H9 (cell line): ENCODE results near the gene HOXC10. TPM values are rescaled to one million over a fixed set of nuclear protein-coding genes. Genes with fewer than 3 reads are reported as not detected.

Experiments used
- DNase-seq: peaks from one replicate; pipeline ENCODE4 v3.0.0-alpha.2; 2017
- H2AFZ ChIP-seq: one replicate; pipeline ENCODE4 v1.6.1; 2013; ENCODE audit warnings: mild to moderate bottlenecking, low read length, control low read depth, moderate library complexity
- H2AK5ac ChIP-seq: 2 replicates; pipeline ENCODE4 v1.6.1; 2013; ENCODE audit warnings: low read length, control low read depth, mixed read lengths; ENCODE audit not compliant: insufficient read length
- H2BK120ac ChIP-seq: one replicate; pipeline ENCODE4 v1.6.1; 2013; ENCODE audit warnings: low read depth, mild to moderate bottlenecking, low read length, control low read depth, inconsistent platforms; ENCODE audit not compliant: poor library complexity, severe bottlenecking
- H2BK12ac ChIP-seq: 2 replicates; pipeline ENCODE4 v1.6.1; 2013; ENCODE audit warnings: low read length, control low read depth, mixed read lengths, low read depth; ENCODE audit not compliant: insufficient read length
- H2BK15ac ChIP-seq: 2 replicates; pipeline ENCODE4 v1.6.1; 2013; ENCODE audit warnings: low read depth, low read length, control low read depth
- H2BK20ac ChIP-seq: one replicate; pipeline ENCODE4 v1.6.1; 2013; ENCODE audit warnings: low read depth, mild to moderate bottlenecking, low read length, control low read depth, inconsistent platforms; ENCODE audit not compliant: poor library complexity, severe bottlenecking
- H2BK5ac ChIP-seq: 2 replicates; pipeline ENCODE4 v1.6.1; 2013; ENCODE audit warnings: low read length, control low read depth, mixed read lengths; ENCODE audit not compliant: insufficient read length
- H3K14ac ChIP-seq: 2 replicates; pipeline ENCODE4 v1.6.1; 2013; ENCODE audit warnings: low read length, control low read depth; ENCODE audit not compliant: insufficient read depth
- H3K18ac ChIP-seq: 2 replicates; pipeline ENCODE4 v1.6.1; 2013; ENCODE audit warnings: low read depth, mild to moderate bottlenecking, mixed read lengths, low read length, control low read depth; ENCODE audit not compliant: insufficient read length
- H3K23ac ChIP-seq: 2 replicates; pipeline ENCODE4 v1.6.1; 2013; ENCODE audit warnings: low read length, control low read depth, mixed read lengths, low read depth; ENCODE audit not compliant: insufficient read length
- H3K23me2 ChIP-seq: 2 replicates; pipeline ENCODE4 v1.6.1; 2013; ENCODE audit warnings: low read depth, mild to moderate bottlenecking, mixed read lengths, low read length, control low read depth; ENCODE audit not compliant: insufficient read length, poor library complexity, severe bottlenecking
- H3K27ac ChIP-seq: 2 replicates; pipeline ENCODE4 v1.5.1; 2013; ENCODE audit warnings: low read length, control low read depth, mixed read lengths, low read depth; ENCODE audit not compliant: insufficient read length
- H3K27me3 ChIP-seq: 2 replicates; pipeline ENCODE4 v1.6.1; 2013; ENCODE audit warnings: low read length, control low read depth, inconsistent platforms; ENCODE audit not compliant: insufficient read depth
- H3K4ac ChIP-seq: 2 replicates; pipeline ENCODE4 v1.6.1; 2013; ENCODE audit warnings: low read depth, mild to moderate bottlenecking, control low read depth, inconsistent platforms, low read length, moderate library complexity
- H3K4me1 ChIP-seq: 2 replicates; pipeline ENCODE4 v1.6.1; 2013; ENCODE audit warnings: low read length, control low read depth, inconsistent platforms; ENCODE audit not compliant: insufficient read depth
- H3K4me2 ChIP-seq: 2 replicates; pipeline ENCODE4 v1.6.1; 2013; ENCODE audit warnings: low read length, control low read depth, mixed read lengths; ENCODE audit not compliant: insufficient read length, insufficient read depth
- H3K56ac ChIP-seq: 2 replicates; pipeline ENCODE4 v1.6.1; 2013; ENCODE audit warnings: low read depth, mild to moderate bottlenecking, mixed read lengths, low read length, control low read depth; ENCODE audit not compliant: insufficient read length
- H3K79me1 ChIP-seq: 2 replicates; pipeline ENCODE4 v1.6.1; 2013; ENCODE audit warnings: low read depth, mild to moderate bottlenecking, moderate library complexity, low read length, control low read depth, inconsistent platforms; ENCODE audit not compliant: insufficient read depth, poor library complexity, severe bottlenecking
- H3K79me2 ChIP-seq: 2 replicates; pipeline ENCODE4 v1.6.1; 2013; ENCODE audit warnings: low read length, control low read depth, inconsistent platforms; ENCODE audit not compliant: insufficient read depth
- H3K9ac ChIP-seq: 2 replicates; pipeline ENCODE4 v1.6.1; 2013; ENCODE audit warnings: low read length, control low read depth, mixed read lengths; ENCODE audit not compliant: insufficient read length; ENCODE audit errors: extremely low read depth
- H3K9me3 ChIP-seq: one replicate; pipeline ENCODE4 v1.6.1; 2013; ENCODE audit warnings: low read depth, low read length, inconsistent platforms; ENCODE audit not compliant: control insufficient read depth
- H3T11ph ChIP-seq: one replicate; pipeline ENCODE4 v1.6.1; 2013; ENCODE audit warnings: mild to moderate bottlenecking, low read length, control low read depth, inconsistent platforms
- H4K20me1 ChIP-seq: one replicate; pipeline ENCODE4 v1.6.1; 2013; ENCODE audit not compliant: control insufficient read depth, insufficient read length, insufficient read depth
- H4K5ac ChIP-seq: 2 replicates; pipeline ENCODE4 v1.6.1; 2013; ENCODE audit warnings: low read depth, mild to moderate bottlenecking, mixed read lengths, low read length, control low read depth; ENCODE audit not compliant: insufficient read length
- H4K8ac ChIP-seq: replicated peaks from 2 replicates; pipeline ENCODE4 v1.6.1; 2013; ENCODE audit warnings: low read length, control low read depth, mixed read lengths, low read depth; ENCODE audit not compliant: insufficient read length
- H4K91ac ChIP-seq: 2 replicates; pipeline ENCODE4 v1.6.1; 2013; ENCODE audit warnings: low read depth, mild to moderate bottlenecking, moderate library complexity, mixed read lengths, low read length, control low read depth; ENCODE audit not compliant: insufficient read length
- H3K27ac Mint-ChIP-seq, 3 experiments: 2 replicates in 2 of 3; 3 replicates in 1 of 3; pipeline ENCODE4 v1.8.0; 2020 to 2021; ENCODE audit warnings: mixed read lengths in 3 of 3, mild to moderate bottlenecking in 1 of 3, moderate library complexity in 1 of 3
- H3K27me3 Mint-ChIP-seq: 2 replicates; pipeline ENCODE4 v1.8.0; 2021; ENCODE audit warnings: low read depth, mild to moderate bottlenecking, moderate library complexity, mixed read lengths
- H3K36me3 Mint-ChIP-seq, 3 experiments: 2 replicates in 2 of 3; 3 replicates in 1 of 3; pipeline ENCODE4 v1.8.0; 2020 to 2021; ENCODE audit warnings: low read depth in 3 of 3, mixed read lengths in 3 of 3; ENCODE audit not compliant: insufficient read depth in 1 of 3
- H3K4me1 Mint-ChIP-seq, 2 experiments: 2 replicates each; pipeline ENCODE4 v1.8.0; 2020; ENCODE audit warnings: mixed read lengths in 2 of 2
- H3K4me3 Mint-ChIP-seq, 2 experiments: 2 replicates in 1 of 2; 3 replicates in 1 of 2; pipeline ENCODE4 v1.8.0; 2020 to 2021; ENCODE audit warnings: mild to moderate bottlenecking in 2 of 2, mixed read lengths in 2 of 2, moderate library complexity in 1 of 2
- H3K9me3 Mint-ChIP-seq, 2 experiments: 2 replicates in 1 of 2; 3 replicates in 1 of 2; pipeline ENCODE4 v1.8.0; 2020; ENCODE audit warnings: mild to moderate bottlenecking in 2 of 2, mixed read lengths in 2 of 2, moderate library complexity in 1 of 2
- WGBS: extraction: QIAGEN DNeasy Blood & Tissue Kit; methylation state at CpG from one replicate; pipeline ENCODE4 v1.1.7; 2013; ENCODE audit warnings: missing lambda C conversion rate, low lambda C conversion rate, mixed read lengths; ENCODE audit not compliant: insufficient read length; ENCODE audit errors: extremely low coverage; 5-methylcytosine and 5-hydroxymethylcytosine counted together
- total RNA-seq: library from RNA; stranded (reverse); gene quantifications from 2 replicates; pipeline ENCODE4 v1.2.1, GENCODE V29; 2021
- TF ChIP-seq, protein P1 (sequence below): fragments of 200-600 bp; sonication (generic); conservative IDR thresholded peaks from 3 replicates; pipeline ENCODE4 v1.8.0; 2021; ENCODE audit warnings: antibody characterized with exemption, mild to moderate bottlenecking

Gene HOXC10
- total RNA-seq, 1 experiment from 2014 or later: not detected

DNA sequence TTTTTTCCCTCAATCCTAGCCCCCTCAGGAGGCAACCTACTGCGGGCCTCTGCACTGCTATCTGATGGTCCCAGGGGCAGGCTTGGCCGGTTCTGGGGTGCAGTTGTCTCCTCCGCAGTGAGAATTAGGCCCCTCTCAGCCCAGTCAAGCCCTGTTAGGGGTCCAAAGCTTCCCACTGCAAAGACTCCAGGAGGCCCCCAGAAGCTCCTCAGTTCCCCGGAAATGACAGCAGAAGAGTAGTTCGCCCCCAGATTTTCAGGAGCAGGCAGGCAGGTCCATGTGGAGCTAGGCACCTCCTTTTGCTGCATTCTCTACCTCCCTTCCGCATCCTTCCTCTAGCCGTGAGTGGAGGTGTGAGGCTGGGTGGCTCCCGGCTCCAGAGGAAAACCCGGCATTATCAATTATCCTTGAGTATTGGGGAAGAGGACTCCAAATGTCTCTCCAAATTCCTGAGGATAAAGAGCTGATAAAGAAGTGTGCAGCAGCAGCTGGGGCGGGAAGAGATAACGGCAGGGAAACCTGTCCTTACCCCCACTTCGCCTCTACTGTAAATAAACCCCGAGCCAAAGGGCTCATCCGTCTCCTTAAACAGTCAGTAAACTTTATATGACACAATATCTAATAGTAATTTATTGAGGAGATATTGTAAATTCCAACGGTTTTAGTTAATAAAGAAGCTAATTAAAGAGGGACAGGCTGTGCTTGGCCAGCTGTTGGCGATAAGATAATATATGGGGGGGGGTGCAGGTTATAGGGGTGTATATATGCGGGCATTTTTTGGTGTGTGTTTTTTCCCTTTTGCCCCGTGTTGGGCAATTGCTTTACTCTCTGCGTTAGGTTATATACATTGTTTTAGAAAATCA is 30.9 kb upstream of the HOXC10 start:
- Histone ChIP-seq H3K9ac (no peak overlapping the region), H2BK12ac (no peak overlapping the region), H4K5ac (no peak overlapping the region), H3K79me1 (no peaks in the 10 kb centered on the region), H2AK5ac (no peak overlapping the region), H4K91ac (no peak overlapping the region), H4K8ac (no peak overlapping the region), H3K23ac (no peak overlapping the region), H2BK20ac (no peak overlapping the region), H3K27me3 (peaks cover 99% of the 10 kb centered on the region), H3K14ac (no peak overlapping the region), H3K4me2 (no peak overlapping the region), H3K79me2 (no peaks in the 10 kb centered on the region), H4K20me1 (no peaks in the 10 kb centered on the region), H3K18ac (no peak overlapping the region), H2AFZ (no peak overlapping the region), H2BK5ac (no peak overlapping the region), H3K9me3 (no peaks in the 10 kb centered on the region), H3K4me1 (no peaks in the 10 kb centered on the region), H3K4ac (no peak overlapping the region), H3T11ph (no peak overlapping the region), H3K23me2 (no peaks in the 10 kb centered on the region), H3K56ac (no peak overlapping the region), H2BK15ac (no peak overlapping the region), H2BK120ac (no peak overlapping the region), H3K27ac (no peak overlapping the region)
- Mint-ChIP-seq H3K9me3 (peaks cover 0 to 4% of the 10 kb centered on the region in 2 experiments; a peak in 3 of 5 replicates), H3K4me1 (peaks cover 6 to 20% of the 10 kb centered on the region in 2 experiments; a peak in 3 of 4 replicates), H3K27ac (no peak overlapping the region), H3K27me3 (peaks cover 99% of the 10 kb centered on the region), H3K36me3 (no peaks in the 10 kb centered on the region; a peak in 2 of 7 replicates), H3K4me3 (no peak overlapping the region)
- no CpG with 5 or more reads among the region's 19 CpGs for WGBS
- TF ChIP-seq, protein P1, sequence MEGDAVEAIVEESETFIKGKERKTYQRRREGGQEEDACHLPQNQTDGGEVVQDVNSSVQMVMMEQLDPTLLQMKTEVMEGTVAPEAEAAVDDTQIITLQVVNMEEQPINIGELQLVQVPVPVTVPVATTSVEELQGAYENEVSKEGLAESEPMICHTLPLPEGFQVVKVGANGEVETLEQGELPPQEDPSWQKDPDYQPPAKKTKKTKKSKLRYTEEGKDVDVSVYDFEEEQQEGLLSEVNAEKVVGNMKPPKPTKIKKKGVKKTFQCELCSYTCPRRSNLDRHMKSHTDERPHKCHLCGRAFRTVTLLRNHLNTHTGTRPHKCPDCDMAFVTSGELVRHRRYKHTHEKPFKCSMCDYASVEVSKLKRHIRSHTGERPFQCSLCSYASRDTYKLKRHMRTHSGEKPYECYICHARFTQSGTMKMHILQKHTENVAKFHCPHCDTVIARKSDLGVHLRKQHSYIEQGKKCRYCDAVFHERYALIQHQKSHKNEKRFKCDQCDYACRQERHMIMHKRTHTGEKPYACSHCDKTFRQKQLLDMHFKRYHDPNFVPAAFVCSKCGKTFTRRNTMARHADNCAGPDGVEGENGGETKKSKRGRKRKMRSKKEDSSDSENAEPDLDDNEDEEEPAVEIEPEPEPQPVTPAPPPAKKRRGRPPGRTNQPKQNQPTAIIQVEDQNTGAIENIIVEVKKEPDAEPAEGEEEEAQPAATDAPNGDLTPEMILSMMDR: no peak
- no peak for DNase-seq
